Activated CD8-positive, alpha-beta memory T cell treated with anti-CD3 and anti-CD28 coated beads for 24 hours (primary cell): ENCODE data around the gene CMPK1.
"Not testable (repeated sequence)": the region's sequence is repeated elsewhere in the genome, so short reads cannot be mapped to it uniquely, and the experiment has no call there.

Source experiments
- DNase-seq: peaks from one replicate; pipeline ENCODE4 v3.0.0-alpha.2; 2020

CMPK1 gene

GRCh38 chr1:47338249-47339077, 4.9 kb downstream of the CMPK1 start:
- DNase-seq, result no peak

DNA sequence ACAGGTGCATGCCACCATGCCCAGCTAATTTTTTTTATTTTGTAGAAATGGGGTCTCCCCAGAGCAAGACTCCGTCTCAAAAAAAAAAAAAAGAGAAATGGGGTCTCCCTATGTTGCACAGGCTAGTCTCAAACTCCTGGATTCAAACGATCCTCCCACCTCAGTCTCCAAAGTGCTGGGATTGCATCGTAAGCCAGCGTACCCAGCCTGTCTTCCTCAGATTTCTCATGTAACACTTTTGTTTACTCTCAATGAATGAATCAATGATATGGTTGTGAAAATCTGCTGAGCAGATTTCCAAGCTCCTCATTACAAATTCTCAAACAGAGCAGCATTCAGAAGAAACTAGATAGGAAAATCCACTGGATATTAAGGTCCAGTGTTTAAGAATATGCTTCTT, 6.6 kb downstream of the CMPK1 start:
- no peak for DNase-seq

DNA sequence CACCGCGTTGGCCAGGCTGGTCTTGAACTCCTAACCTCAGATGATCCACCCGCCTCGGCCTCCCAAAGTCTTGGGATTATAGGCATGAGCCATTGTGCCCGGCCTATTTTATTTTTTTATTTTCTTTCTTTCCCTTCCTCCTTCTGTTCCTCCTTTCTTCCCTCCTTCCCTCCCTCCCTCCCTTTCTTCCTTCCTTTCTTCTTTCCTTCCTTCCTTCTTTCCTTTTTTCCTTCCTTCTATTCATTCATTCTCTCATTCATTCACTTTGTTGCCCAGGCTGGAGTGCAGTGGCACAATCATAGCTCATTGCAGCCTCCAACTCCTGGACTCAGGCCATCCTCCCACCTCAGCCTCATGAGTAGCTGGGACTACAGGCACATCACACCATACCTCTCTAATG, 13.4 kb downstream of the CMPK1 start:
- DNase-seq, result not testable (repeated sequence)

- no peak for DNase-seq
These were observed 14.1 kb downstream of the CMPK1 start for GRCh38 chr1:47347735-47348134.

DNA sequence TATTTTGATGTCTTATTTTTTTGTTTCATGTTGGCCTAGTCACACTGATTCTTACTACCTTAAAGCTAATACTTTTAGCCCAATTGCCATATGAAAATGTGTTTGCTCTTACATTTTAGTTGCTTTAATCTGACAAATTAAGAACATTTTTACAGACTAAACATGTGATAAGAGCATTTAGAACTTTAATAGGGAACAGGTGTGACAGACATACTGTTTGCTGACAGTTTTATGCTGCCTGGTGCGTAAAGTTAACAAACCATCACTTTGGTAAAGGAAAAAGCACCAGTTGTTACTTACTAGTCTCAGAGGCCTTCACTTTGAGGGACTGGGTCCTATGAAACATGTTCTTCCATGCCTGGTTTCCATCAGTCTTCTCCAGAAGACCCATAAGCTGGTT, 14.7 kb downstream of the CMPK1 start:
- no peak for DNase-seq

GRCh38 chr1:47351305-47351704, 17.7 kb downstream of the CMPK1 start:
- no peak for DNase-seq

DNA sequence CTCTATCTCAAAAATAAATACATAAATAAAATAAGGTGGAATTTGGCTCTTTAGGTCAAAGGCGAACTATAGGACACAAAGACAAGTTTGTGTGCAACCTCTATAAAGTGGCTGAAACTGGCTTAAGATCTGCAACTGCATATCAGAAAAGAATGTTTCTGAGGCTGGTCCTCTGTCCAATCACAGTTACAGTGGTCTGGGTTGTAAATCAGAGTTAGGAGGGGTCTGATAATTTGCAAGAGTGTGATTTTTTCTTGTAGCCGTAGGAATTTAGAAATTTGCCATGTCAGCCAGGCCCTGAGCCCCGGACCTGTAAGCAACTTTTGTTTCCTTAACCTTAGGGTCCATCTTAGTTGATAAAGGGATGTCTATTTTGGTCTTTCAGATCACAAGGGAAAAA, 27.8 kb downstream of the CMPK1 start:
- no peak for DNase-seq

DNA sequence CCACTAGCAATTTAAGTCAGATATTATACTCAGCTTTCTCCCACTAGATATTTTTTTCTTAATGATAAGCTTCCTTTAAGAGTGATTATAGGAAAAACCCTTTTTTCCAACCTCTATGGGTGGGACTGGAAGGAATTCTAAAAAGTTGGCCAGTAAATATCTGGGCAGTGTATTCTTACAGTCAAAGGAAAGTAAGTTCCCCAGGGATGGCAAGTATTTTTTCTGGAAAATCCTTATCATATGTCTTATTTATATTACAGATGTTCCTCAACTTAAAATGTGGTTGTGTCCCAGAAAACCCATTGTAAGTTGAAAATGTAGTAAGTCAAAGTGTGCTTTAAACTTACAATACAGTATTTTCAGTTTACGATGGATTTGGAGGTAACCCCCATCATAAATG, 29.2 kb downstream of the CMPK1 start:
- no peak for DNase-seq

- no peak for DNase-seq
These were observed 34.1 kb downstream of the CMPK1 start for GRCh38 chr1:47367651-47368050.

DNA sequence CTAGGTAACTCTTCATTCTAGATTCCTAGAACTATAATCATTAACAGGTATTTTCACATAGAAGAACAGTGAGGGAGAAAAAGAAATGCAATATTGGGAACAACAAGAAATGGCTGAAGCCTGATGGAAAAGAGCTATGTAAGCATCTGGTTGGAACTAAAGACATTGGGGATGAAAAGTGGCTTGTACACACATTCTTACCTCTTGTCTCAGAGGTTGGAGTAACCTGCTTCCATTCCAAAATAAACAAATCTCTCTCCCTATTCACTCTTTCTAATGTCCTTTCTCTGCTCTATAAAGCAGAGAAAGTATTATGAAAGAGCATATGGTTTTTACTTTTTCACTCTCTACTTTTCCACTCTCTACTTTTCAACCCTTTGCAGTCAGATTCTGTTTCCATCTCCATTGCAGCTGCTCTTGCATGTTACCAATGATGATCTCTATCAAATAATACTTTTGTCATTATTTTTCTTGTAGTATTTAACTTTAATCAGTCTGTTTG, 37.5 kb downstream of the CMPK1 start:
- no peak for DNase-seq

- no peak for DNase-seq
These were observed 40.9 kb downstream of the CMPK1 start for GRCh38 chr1:47374501-47374900.

GRCh38 chr1:47378147-47378546, 44.6 kb downstream of the CMPK1 start:
- DNase-seq, result no peak

GRCh38 chr1:47380699-47381098, 47.1 kb downstream of the CMPK1 start:
- DNase-seq, result no peak

DNA sequence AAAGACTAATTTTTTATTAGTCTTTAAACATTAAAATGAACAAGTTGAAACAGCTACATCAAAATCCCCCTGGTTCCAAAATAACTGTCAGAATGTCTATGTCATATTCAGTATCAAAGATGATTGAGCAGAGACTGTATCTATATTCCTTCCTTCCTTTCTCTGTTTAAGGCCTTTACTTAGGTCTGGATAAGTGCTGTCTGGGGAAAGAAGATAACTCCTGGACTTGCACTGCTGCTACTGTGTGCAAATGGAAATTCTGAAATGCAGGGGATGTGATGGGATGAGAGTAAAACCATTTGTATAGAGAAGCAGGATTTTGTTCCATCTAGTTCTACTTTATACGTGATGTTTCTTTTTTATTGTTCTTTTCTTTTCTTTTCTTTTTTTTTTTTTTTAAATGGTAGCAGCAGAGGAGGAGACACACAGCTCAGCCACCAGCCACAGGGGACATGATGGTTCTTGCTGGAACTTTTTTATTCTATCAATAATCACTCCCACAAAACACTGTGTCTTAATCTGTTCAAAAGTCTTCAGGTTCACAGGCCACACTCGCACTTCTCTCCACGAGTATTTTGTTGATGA, 48.9 kb downstream of the CMPK1 start:
- no peak for DNase-seq

DNA sequence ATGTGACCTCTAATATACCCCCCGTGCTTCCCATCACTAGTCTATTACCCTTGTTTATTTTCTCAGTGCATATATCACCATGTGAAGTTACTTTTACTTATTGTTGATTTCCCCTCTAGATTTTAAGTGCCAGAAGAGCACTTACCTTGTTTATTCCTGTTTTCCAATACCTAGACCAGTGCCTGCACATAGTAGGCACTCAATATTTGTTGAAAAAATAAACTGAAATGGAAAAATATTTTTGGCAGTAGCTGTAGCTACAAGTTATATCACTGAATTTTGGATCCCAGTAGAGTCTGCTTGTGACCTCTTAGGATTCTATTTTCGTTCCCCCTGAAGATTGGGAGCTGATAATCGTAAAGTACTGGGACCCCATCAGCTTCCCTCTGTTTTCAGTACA, 50.5 kb downstream of the CMPK1 start:
- no peak for DNase-seq

- no peak for DNase-seq
These were observed 51.4 kb downstream of the CMPK1 start for GRCh38 chr1:47385020-47385419.

DNA sequence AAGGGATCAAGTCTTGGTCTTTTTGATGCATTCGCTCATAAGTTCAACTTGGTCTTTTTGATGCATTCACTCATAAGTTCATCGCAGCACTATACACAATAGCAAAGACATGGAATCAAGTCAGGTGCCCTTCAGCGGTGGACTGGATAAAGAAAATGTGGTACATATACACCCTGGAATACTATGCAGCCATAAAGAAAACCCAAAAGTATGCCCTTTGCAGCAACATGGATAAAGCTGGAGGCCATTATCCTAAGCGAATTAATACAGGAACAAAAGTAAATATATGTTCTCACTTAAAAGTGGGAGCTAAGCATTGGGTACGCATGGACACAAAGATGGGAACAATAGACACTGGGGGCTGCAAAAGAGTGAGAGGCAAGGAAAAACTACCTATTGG, 52.7 kb downstream of the CMPK1 start:
- DNase-seq, result no peak

DNA sequence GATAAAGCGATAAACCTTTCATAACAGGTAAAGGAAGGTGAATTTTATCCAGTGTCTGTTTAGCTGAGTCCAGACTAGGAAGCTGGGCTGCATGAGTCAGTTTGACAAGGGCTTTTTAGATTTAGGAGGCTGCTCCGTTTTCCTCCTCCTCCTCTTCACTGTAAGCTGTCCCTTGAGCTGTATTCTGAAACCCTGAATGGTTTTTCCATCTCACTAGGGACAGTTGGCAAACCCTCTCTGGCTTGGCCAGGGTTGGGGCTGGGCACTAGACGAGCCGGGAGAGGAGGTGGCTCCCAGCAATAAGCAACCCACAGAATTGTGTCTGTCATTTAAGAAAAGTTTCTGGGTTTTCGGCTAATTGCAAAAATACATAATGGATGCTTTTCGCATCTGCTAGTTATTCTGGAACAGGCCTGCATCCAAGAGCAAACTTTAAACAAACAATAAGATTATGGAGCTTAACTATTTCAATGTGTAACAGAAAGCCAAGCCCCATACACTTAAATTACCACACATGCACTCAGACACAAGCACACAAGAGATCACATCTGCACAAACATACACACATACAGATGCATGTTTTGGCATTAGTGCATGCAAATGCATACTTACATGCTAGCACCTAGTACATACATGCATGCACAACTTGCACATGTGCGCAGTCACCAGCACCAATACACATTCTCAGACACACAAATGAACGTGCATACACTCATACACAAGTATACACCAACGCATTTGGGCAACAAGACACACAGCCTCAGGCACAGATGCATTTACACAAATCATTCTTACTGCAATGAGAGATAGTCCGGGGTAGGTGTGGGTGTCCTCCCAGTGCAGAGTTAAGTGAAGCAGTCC, 54.7 kb downstream of the CMPK1 start:
- no peak for DNase-seq

DNA sequence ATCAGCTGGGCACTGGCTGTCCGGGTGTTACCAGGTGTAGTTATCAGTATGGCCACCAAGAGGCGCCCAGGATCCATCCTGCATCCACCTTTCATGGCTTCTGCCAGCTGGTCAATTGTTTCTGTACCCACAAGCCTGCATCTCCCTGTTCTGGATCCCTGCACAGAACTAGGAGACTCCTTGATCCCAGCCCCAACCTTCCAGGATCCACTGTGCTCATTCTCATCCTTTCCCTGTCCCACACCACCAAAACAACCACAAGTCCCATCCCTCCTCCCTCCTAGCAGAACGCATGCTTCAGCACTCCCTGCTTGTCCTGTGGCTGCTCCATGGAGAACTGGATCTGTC, 55.3 kb downstream of the CMPK1 start:
- peak; percentile 78 for DNase-seq

DNA sequence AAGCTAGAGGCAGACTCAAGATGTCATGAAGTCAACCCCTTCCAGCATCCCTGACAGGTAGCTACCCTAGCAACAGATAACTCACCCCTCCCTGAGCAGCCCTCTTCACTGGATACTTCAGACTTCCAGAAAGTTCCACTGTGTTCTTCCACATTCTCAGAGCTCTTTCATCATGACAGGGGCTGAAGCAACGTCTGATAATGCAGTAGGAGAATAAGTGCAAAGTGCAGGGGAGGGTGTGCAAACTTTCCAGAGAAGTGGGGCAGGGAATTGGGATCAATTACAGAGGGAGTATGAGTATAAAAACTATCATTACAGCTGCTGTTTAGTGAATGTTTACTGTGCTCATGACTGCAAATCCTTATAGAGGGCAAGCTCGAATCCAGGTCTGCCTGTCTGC, 56.1 kb downstream of the CMPK1 start:
- DNase-seq, result no peak

GRCh38 chr1:47390843-47391242, 57.3 kb downstream of the CMPK1 start:
- no peak for DNase-seq

DNA sequence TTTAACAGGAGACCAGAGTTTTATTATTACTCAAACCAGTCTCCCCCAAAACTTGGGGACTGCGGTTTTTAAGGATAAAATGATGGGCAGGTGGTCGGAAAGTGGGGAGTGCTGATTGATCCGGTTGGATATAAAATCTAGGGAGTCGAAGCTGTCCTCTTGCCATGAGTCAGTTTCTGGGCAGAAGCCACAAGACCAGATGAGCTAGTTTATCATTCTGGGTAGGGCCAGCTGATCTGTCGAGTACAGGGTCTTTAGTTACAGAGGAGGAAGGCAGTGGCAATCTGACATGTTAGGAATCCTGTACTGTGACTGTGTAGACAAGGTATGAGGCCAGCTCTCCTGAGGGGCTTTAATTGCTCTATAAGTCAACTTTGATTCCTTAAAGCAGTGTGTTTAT, 59.6 kb downstream of the CMPK1 start:
- no peak for DNase-seq

GRCh38 chr1:47395433-47395832, 61.8 kb downstream of the CMPK1 start:
- no peak for DNase-seq

- DNase-seq, result no peak
These were observed 63.1 kb downstream of the CMPK1 start for GRCh38 chr1:47396671-47397196.
